Measurements from ENCODE around the gene FYB1. TPM values are rescaled to one million over a fixed set of nuclear protein-coding genes. Genes with fewer than 3 reads are reported as not detected.

The FYB1 gene
- total RNA-seq, 1 experiment from 2014 or later = 1.3 TPM

DNA sequence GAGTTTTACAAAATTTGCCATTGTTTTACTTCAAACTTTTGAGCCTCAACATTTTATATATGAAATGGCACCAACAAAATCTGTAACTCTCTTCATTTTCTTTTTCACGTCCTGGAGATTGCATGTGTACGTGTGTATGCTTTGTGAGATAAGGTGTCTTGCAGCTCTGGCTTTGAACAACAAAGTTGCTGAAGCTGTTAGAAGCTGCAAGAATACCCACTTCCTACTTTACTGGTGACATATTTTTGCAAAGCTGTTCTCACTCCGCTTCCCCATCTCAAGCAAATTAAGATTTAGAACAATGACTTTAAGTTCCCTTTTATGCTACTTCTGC is 41.8 kb downstream of the FYB1 start:
- ChIA-PET CTCF (no interaction called here), POLR2A (no interaction called here)
- Histone ChIP-seq H3K4me3 (ENCODE audit: low read depth, low read length) (no peak overlapping the region), H3K36me3 (ENCODE audit: control insufficient read depth, insufficient read depth, low read length) (no peaks in the 10 kb centered on the region), H3K9me3 (peaks cover 4% of the 10 kb centered on the region; the same call in 1 of the 2 replicates), H3K4me1 (peaks cover 35% of the 10 kb centered on the region), H3K27me3 (replicated peaks; ENCODE audit: control insufficient read depth, insufficient read depth, low read length) (no peaks in the 10 kb centered on the region)
- peaks cover 25% of the 10 kb centered on the region for H3K4me1 Mint-ChIP-seq (ENCODE audit: low read depth, unreplicated experiment)
- BruUV-seq (replicated peaks) = no TSS peak
- H3K4me3 Mint-ChIP-seq (ENCODE audit: unreplicated experiment) = no peak overlapping the region
- intact Hi-C loops (cut with micrococcal nuclease; ENCODE audit: unreplicated experiment) = no loop called here
- DNase-seq = no peak
- TF ChIP-seq, protein P1, sequence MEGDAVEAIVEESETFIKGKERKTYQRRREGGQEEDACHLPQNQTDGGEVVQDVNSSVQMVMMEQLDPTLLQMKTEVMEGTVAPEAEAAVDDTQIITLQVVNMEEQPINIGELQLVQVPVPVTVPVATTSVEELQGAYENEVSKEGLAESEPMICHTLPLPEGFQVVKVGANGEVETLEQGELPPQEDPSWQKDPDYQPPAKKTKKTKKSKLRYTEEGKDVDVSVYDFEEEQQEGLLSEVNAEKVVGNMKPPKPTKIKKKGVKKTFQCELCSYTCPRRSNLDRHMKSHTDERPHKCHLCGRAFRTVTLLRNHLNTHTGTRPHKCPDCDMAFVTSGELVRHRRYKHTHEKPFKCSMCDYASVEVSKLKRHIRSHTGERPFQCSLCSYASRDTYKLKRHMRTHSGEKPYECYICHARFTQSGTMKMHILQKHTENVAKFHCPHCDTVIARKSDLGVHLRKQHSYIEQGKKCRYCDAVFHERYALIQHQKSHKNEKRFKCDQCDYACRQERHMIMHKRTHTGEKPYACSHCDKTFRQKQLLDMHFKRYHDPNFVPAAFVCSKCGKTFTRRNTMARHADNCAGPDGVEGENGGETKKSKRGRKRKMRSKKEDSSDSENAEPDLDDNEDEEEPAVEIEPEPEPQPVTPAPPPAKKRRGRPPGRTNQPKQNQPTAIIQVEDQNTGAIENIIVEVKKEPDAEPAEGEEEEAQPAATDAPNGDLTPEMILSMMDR (IDR thresholded peaks at IDR 0.05; ENCODE audit: insufficient read depth in 1 of 2, low read depth in 1 of 2, low read length in 1 of 2, severe bottlenecking in 1 of 2, unreplicated experiment in 1 of 2) = no peak
- no peaks in the 10 kb centered on the region for H3K27me3 Mint-ChIP-seq (ENCODE audit: insufficient read depth, unreplicated experiment)
- no peak overlapping the region for H3K27ac Mint-ChIP-seq (ENCODE audit: unreplicated experiment)
- peaks cover 11% of the 10 kb centered on the region for H3K9me3 Mint-ChIP-seq (ENCODE audit: unreplicated experiment)
- H3K36me3 Mint-ChIP-seq (ENCODE audit: insufficient read depth, unreplicated experiment) = no peaks in the 10 kb centered on the region

DNA sequence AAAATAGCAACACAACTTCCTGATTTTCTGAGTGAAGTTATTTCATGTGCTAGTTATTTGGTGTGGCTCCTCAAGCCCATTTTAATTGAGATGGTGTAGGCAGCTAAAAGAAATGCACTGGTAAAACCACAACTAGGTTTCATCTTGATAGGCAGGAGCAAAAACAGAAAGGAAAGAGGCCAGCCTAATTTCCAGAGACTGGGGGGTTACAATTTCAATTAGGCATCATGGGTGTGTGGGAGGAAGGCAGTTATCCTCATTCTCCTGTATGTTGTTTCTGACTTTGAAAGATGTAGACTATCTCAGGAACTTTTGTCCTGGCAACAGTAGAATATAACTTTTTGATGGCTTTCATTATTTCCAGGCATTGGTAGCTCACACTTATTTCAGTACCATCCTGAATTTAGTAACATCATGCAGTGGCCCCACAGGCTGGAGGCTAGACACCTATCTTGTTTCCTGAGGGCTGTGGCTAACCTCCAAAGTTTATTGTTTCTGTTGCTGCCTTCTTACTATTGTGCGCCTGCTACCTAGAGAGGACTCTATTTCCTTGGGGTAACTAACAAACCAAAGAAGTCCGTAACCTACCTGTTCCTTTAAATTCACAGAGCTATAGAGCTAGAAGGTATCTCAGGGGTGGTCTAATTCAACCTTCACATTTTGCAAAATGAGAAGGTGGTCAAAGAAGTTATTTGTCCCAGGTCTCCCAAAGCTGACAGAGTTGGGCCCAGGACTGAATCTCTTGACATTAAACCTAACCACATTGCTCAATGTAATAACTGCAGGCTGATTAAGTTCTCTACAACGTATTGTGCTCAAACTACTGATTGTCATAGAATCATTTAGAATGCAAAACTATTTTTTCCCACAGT is 42.4 kb downstream of the FYB1 start:
- ChIA-PET CTCF (no interaction called here), POLR2A (no interaction called here)
- peaks cover 11% of the 10 kb centered on the region for H3K9me3 Mint-ChIP-seq (ENCODE audit: unreplicated experiment)
- H3K36me3 Mint-ChIP-seq (ENCODE audit: insufficient read depth, unreplicated experiment) = no peaks in the 10 kb centered on the region
- H3K27ac Mint-ChIP-seq (ENCODE audit: unreplicated experiment) = no peak overlapping the region
- no peaks in the 10 kb centered on the region for H3K27me3 ChIP-seq (replicated peaks; ENCODE audit: control insufficient read depth, insufficient read depth, low read length)
- intact Hi-C loops (cut with micrococcal nuclease; ENCODE audit: unreplicated experiment) = no loop called here
- H3K27me3 Mint-ChIP-seq (ENCODE audit: insufficient read depth, unreplicated experiment) = no peaks in the 10 kb centered on the region
- no TSS peak for BruUV-seq (replicated peaks)
- peaks cover 25% of the 10 kb centered on the region for H3K4me1 Mint-ChIP-seq (ENCODE audit: low read depth, unreplicated experiment)
- DNase-seq = no peak
- TF ChIP-seq, protein P1 (IDR thresholded peaks at IDR 0.05; ENCODE audit: insufficient read depth in 1 of 2, low read depth in 1 of 2, low read length in 1 of 2, severe bottlenecking in 1 of 2, unreplicated experiment in 1 of 2) = no peak
- H3K36me3 ChIP-seq (ENCODE audit: control insufficient read depth, insufficient read depth, low read length) = no peaks in the 10 kb centered on the region
- H3K9me3 ChIP-seq = peaks cover 4% of the 10 kb centered on the region; the same call in 1 of the 2 replicates
- H3K4me1 ChIP-seq = peaks cover 35% of the 10 kb centered on the region
- no peak overlapping the region for H3K4me3 Mint-ChIP-seq (ENCODE audit: unreplicated experiment)
- H3K4me3 ChIP-seq (ENCODE audit: low read depth, low read length) = no peak overlapping the region

DNA sequence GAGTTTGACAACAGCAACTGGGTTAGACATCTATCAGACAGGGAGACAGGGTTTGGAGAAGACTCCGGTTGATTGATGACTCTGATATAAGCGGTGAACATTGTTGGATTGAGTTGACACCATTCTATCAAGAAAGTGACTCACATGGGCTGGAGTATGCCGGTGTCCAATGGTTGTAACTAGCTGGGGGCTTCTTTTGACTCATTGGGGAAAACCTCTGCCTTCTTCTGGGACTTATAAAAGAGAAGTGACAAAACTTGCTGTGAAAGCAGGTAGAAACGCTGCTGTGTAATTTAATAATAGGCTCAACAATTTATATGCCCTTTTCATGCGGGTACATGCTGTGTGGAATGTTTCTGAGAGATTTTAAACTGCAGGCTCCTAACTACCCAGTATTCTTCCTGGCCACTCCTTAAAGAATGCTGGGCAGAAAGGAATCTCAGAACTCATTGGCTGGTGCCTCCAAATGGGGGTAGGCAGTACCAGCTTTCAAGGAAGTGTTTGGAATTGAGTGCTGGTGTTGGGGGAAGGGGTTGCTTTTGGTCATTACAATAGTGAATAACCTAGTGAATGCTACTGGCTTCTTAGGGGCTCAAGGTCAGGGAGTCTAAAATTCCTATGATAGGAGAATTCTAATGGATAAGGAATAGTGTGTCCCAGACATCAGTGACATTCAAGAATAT is 43.9 kb downstream of the FYB1 start:
- Histone ChIP-seq H3K4me3 (ENCODE audit: low read depth, low read length) (no peak overlapping the region), H3K36me3 (ENCODE audit: control insufficient read depth, insufficient read depth, low read length) (no peaks in the 10 kb centered on the region), H3K9me3 (peaks cover 4% of the 10 kb centered on the region; the same call in 1 of the 2 replicates), H3K4me1 (peaks cover 39% of the 10 kb centered on the region), H3K27me3 (replicated peaks; ENCODE audit: control insufficient read depth, insufficient read depth, low read length) (no peaks in the 10 kb centered on the region)
- Mint-ChIP-seq H3K27ac (ENCODE audit: unreplicated experiment) (no peak overlapping the region), H3K4me1 (ENCODE audit: low read depth, unreplicated experiment) (peaks cover 31% of the 10 kb centered on the region), H3K27me3 (ENCODE audit: insufficient read depth, unreplicated experiment) (no peaks in the 10 kb centered on the region), H3K4me3 (ENCODE audit: unreplicated experiment) (no peak overlapping the region), H3K36me3 (ENCODE audit: insufficient read depth, unreplicated experiment) (no peaks in the 10 kb centered on the region), H3K9me3 (ENCODE audit: unreplicated experiment) (peaks cover 11% of the 10 kb centered on the region)
- intact Hi-C loops (cut with micrococcal nuclease; ENCODE audit: unreplicated experiment) = no loop called here
- BruUV-seq (replicated peaks) = no TSS peak
- no peak for DNase-seq
- POLR2A ChIA-PET = no interaction called here
- CTCF ChIA-PET = interaction anchor here (0.7 kb wide), 1 partner anchor 17 kb away, joined by 3 read pairs; no protein-coding TSS in a partner anchor
- TF ChIP-seq, protein P1 (IDR thresholded peaks at IDR 0.05; ENCODE audit: insufficient read depth in 1 of 2, low read depth in 1 of 2, low read length in 1 of 2, severe bottlenecking in 1 of 2, unreplicated experiment in 1 of 2) = no peak

Data from Caco-2 (cell line).